KMS-11 (cell line): ENCODE results near the gene CNOT8.
"Not testable (repeated sequence)": the region's sequence is repeated elsewhere in the genome, so short reads cannot be mapped to it uniquely, and the experiment has no call there.

ENCODE experiments used
- H2AFZ ChIP-seq: fragments of 200-600 bp; sonication (generic); 2 replicates; pipeline ENCODE4 v1.6.1; 2016; ENCODE audit warnings: antibody characterized with exemption, mixed run types, low read depth
- H3K27ac ChIP-seq: fragments of 200-600 bp; sonication (generic); 2 replicates; pipeline ENCODE4 v1.6.1; 2016; ENCODE audit warnings: mild to moderate bottlenecking, mixed run types
- H3K27me3 ChIP-seq: fragments of 200-600 bp; sonication (generic); 2 replicates; pipeline ENCODE4 v1.6.1; 2017; ENCODE audit warnings: mild to moderate bottlenecking, low read depth, mixed run types, moderate library complexity; ENCODE audit not compliant: insufficient read depth
- H3K36me3 ChIP-seq: fragments of 200-600 bp; sonication (generic); 2 replicates; pipeline ENCODE4 v1.6.1; 2017; ENCODE audit warnings: mild to moderate bottlenecking, mixed run types; ENCODE audit not compliant: insufficient read depth
- H3K4me1 ChIP-seq: fragments of 200-600 bp; sonication (generic); 2 replicates; pipeline ENCODE4 v1.6.1; 2016; ENCODE audit warnings: mild to moderate bottlenecking, low read depth, mixed run types; ENCODE audit not compliant: poor library complexity, severe bottlenecking
- H3K4me2 ChIP-seq: fragments of 200-600 bp; sonication (generic); 2 replicates; pipeline ENCODE4 v1.7.0; 2016; ENCODE audit warnings: mild to moderate bottlenecking, mixed run types
- H3K4me3 ChIP-seq: fragments of 200-600 bp; sonication (generic); IDR thresholded peaks from 2 replicates; pipeline ENCODE4 v1.6.1; 2017; ENCODE audit warnings: low read depth, low read length, mixed read lengths; ENCODE audit not compliant: insufficient read depth
- H3K79me2 ChIP-seq: fragments of 200-600 bp; sonication (generic); 2 replicates; pipeline ENCODE4 v1.6.1; 2016; ENCODE audit warnings: low read depth, mixed run types; ENCODE audit not compliant: insufficient read depth
- H3K9ac ChIP-seq: fragments of 200-600 bp; sonication (generic); 2 replicates; pipeline ENCODE4 v1.6.1; 2016; ENCODE audit warnings: mild to moderate bottlenecking, mixed run types
- H4K20me1 ChIP-seq: fragments of 200-600 bp; sonication (generic); 2 replicates; pipeline ENCODE4 v1.6.1; 2016; ENCODE audit warnings: mild to moderate bottlenecking, mixed run types; ENCODE audit not compliant: insufficient read depth
- TF ChIP-seq, protein P1 (sequence below): fragments of 200-600 bp; sonication (generic); conservative IDR thresholded peaks from 2 replicates; pipeline ENCODE4 v1.6.1; 2017; ENCODE audit warnings: low read depth, mild to moderate bottlenecking, antibody characterized with exemption, low read length, moderate library complexity, mixed read lengths

Gene CNOT8

DNA sequence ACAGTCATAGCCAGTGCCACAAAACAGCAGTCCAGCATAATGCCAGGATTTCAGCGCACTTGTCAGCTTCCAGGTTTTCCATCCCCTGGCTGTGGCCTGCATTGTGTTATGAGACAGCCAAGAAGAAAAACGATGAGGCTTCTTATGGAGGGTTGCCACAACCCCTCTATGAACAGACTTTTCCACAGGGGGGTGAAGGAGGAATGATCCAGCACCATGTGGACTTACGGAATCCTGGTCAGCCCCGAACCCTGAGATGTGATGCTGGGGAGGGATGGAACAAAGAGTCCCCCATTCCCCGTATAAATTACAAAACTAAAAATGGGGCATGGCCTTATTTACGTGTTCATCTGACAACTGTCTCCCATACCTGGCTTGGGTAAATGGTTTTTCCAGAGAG, 40.6 kb upstream of the CNOT8 start:
- H3K9ac ChIP-seq, result no peak overlapping the region
- H3K4me2 ChIP-seq, result no peak overlapping the region
- H3K36me3 ChIP-seq, result no peaks in the 10 kb centered on the region
- H3K79me2 ChIP-seq, result no peaks in the 10 kb centered on the region
- H3K27me3 ChIP-seq, result no peaks in the 10 kb centered on the region
- H3K27ac ChIP-seq, result no peak overlapping the region
- TF ChIP-seq, protein P1, sequence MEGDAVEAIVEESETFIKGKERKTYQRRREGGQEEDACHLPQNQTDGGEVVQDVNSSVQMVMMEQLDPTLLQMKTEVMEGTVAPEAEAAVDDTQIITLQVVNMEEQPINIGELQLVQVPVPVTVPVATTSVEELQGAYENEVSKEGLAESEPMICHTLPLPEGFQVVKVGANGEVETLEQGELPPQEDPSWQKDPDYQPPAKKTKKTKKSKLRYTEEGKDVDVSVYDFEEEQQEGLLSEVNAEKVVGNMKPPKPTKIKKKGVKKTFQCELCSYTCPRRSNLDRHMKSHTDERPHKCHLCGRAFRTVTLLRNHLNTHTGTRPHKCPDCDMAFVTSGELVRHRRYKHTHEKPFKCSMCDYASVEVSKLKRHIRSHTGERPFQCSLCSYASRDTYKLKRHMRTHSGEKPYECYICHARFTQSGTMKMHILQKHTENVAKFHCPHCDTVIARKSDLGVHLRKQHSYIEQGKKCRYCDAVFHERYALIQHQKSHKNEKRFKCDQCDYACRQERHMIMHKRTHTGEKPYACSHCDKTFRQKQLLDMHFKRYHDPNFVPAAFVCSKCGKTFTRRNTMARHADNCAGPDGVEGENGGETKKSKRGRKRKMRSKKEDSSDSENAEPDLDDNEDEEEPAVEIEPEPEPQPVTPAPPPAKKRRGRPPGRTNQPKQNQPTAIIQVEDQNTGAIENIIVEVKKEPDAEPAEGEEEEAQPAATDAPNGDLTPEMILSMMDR, result no peak
- H3K4me1 ChIP-seq, result no peaks in the 10 kb centered on the region
- no peaks in the 10 kb centered on the region for H4K20me1 ChIP-seq
- no peak overlapping the region for H2AFZ ChIP-seq
- no peak overlapping the region for H3K4me3 ChIP-seq

DNA sequence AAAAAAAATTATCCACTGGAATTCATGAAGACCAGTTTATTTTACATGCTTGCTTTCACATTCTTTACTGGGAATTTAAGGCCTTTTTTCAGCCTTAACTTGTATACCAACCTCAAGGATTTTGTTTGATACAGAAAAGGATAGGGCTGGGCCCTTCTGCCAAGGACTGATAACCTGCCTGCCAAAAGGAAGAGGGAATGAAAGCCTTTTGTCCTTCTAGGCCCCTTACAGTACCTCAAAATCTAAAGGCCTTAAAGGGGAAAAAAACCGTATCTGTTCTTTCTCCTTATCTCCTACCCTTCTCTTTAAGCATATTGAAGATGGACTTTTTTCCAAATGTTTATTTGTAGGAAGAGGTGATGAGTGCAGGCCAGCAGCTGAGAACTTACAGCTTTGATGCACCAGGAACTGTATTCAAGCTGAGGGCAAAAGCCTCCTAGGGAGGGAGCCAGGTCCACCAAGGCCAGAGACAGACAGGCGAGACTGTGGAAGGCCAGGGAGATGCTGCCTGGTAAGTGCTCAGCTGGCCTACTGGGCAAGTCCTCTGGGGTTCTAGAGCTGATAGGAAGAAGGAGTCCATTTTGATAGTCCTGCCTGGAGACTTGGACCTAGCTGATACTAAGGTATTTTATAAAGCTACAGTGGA, 39.8 kb upstream of the CNOT8 start:
- Histone ChIP-seq H3K36me3 (no peaks in the 10 kb centered on the region), H3K79me2 (no peaks in the 10 kb centered on the region), H3K27me3 (no peaks in the 10 kb centered on the region), H3K4me1 (no peaks in the 10 kb centered on the region), H4K20me1 (no peaks in the 10 kb centered on the region), H3K9ac (no peak overlapping the region), H3K27ac (no peak overlapping the region), H3K4me2 (no peak overlapping the region), H2AFZ (no peak overlapping the region), H3K4me3 (no peak overlapping the region)
- TF ChIP-seq, protein P1, result no peak

DNA sequence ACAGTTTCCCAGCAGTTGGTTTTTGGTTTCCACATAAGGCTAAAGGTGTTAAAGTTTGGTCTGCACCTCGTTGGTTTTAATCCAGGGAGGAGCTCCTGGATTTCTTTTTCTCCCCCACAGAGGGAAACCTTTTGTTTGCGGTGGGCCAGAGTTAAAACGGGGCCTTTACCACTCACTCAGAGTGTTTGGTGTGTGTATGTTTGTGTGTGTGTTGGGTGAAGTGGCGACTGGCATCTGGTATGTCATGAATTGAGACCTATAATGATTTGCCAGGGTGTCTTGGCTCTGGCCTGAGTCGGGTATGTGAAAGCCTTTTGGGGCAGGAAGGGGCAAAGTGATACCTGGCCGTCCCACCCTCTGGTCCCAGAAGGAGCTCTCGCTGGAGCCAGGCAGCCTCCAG, 38.9 kb upstream of the CNOT8 start:
- H3K27ac ChIP-seq, result no peak overlapping the region
- no peak overlapping the region for H3K4me3 ChIP-seq
- H3K36me3 ChIP-seq, result no peaks in the 10 kb centered on the region
- no peaks in the 10 kb centered on the region for H3K79me2 ChIP-seq
- H3K4me1 ChIP-seq, result no peaks in the 10 kb centered on the region
- H4K20me1 ChIP-seq, result no peaks in the 10 kb centered on the region
- H3K27me3 ChIP-seq, result no peaks in the 10 kb centered on the region
- no peak overlapping the region for H3K9ac ChIP-seq
- no peak overlapping the region for H3K4me2 ChIP-seq
- TF ChIP-seq, protein P1, result no peak
- no peak overlapping the region for H2AFZ ChIP-seq

DNA sequence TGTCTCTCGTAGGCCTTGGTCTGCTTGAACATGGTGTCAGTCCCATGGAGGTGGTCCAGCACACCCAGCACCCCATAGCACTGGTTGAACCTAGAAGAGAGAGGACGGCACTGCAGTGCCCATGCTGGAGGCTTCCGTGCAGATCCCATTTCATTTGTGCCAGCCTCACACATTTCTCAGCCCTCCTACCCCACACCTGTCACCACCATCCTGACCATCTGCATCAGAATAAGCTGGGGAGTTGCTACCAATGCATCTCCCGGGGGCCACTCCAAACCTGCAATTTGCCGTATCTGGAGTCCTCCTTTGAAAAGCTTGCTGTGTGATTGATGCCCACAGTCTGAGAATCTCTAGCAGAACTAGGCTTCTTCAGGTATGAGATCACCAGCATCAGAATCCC, 38.0 kb upstream of the CNOT8 start:
- H4K20me1 ChIP-seq, result no peaks in the 10 kb centered on the region
- H3K36me3 ChIP-seq, result no peaks in the 10 kb centered on the region
- H3K4me1 ChIP-seq, result no peaks in the 10 kb centered on the region
- H3K27me3 ChIP-seq, result no peaks in the 10 kb centered on the region
- H3K4me2 ChIP-seq, result no peak overlapping the region
- H2AFZ ChIP-seq, result no peak overlapping the region
- no peak overlapping the region for H3K4me3 ChIP-seq
- no peak overlapping the region for H3K27ac ChIP-seq
- no peak overlapping the region for H3K9ac ChIP-seq
- no peaks in the 10 kb centered on the region for H3K79me2 ChIP-seq
- TF ChIP-seq, protein P1, result no peak

DNA sequence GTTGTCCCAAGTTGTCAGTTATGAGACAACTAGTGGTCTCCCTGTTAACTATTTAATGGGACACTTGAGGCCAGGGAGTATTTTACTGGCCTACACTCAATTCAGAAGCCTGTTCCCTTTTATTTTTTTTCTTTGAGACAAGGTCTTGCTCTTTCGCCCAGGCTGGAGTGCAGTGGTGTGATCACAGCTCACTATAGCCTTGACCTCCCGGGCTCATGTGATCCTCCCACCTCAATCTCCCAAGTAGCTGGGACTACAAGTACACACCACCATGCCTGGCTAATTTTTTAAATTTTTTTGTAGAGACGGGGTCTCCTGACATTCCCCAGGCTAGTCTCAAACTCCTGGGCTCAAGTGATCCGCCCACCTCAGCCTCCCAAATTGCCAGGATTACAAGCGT, 35.5 kb upstream of the CNOT8 start:
- H3K27ac ChIP-seq, H3K4me3 ChIP-seq, H2AFZ ChIP-seq, H4K20me1 ChIP-seq, H3K9ac ChIP-seq, H3K4me2 ChIP-seq, H3K79me2 ChIP-seq, H3K4me1 ChIP-seq, H3K27me3 ChIP-seq, H3K36me3 ChIP-seq: not testable (repeated sequence)
